GM23248 (cell line): ENCODE results near the gene CLCNKB. TPM values are rescaled to one million over a fixed set of nuclear protein-coding genes. Genes with fewer than 3 reads are reported as not detected.

Experiments
- DNase-seq: peaks from one replicate; pipeline ENCODE4 v3.0.0-alpha.2; 2015
- H2AFZ ChIP-seq: fragments of 200-600 bp; sonication (generic); 2 replicates; pipeline ENCODE4 v1.6.1; 2016; ENCODE audit warnings: antibody characterized with exemption
- H3F3A ChIP-seq: fragments of 200-600 bp; sonication (generic); 2 replicates; pipeline ENCODE4 v1.6.1; 2016; ENCODE audit warnings: mild to moderate bottlenecking, antibody characterized with exemption, mixed run types; ENCODE audit not compliant: insufficient read depth
- H3K27ac ChIP-seq: fragments of 200-600 bp; sonication (generic); 2 replicates; pipeline ENCODE4 v1.5.1; 2016; ENCODE audit warnings: mild to moderate bottlenecking
- H3K27me3 ChIP-seq: fragments of 200-600 bp; sonication (generic); replicated peaks from 2 replicates; pipeline ENCODE4 v1.6.1; 2016; ENCODE audit warnings: mild to moderate bottlenecking; ENCODE audit not compliant: insufficient read depth
- H3K36me3 ChIP-seq: fragments of 200-600 bp; sonication (generic); 2 replicates; pipeline ENCODE4 v1.6.1; 2016; ENCODE audit warnings: low read depth, mild to moderate bottlenecking
- H3K4me1 ChIP-seq: fragments of 200-600 bp; sonication (generic); 2 replicates; pipeline ENCODE4 v1.6.1; 2016; ENCODE audit warnings: mild to moderate bottlenecking; ENCODE audit not compliant: insufficient read depth
- H3K4me2 ChIP-seq: fragments of 200-600 bp; sonication (generic); one replicate; pipeline ENCODE4 v1.6.1; 2016; ENCODE audit warnings: mild to moderate bottlenecking; ENCODE audit not compliant: unreplicated experiment
- H3K4me3 ChIP-seq: fragments of 200-600 bp; sonication (generic); 2 replicates; pipeline ENCODE4 v1.5.1; 2016; ENCODE audit warnings: mild to moderate bottlenecking
- H3K79me2 ChIP-seq: fragments of 200-600 bp; sonication (generic); 2 replicates; pipeline ENCODE4 v1.6.1; 2016; ENCODE audit warnings: mild to moderate bottlenecking; ENCODE audit not compliant: insufficient read depth
- H3K9ac ChIP-seq: fragments of 200-600 bp; sonication (generic); 2 replicates; pipeline ENCODE4 v1.6.1; 2016; ENCODE audit warnings: mild to moderate bottlenecking
- H3K9me2 ChIP-seq: fragments of 200-600 bp; sonication (generic); 2 replicates; pipeline ENCODE4 v1.6.1; 2016; ENCODE audit warnings: mixed run types, mild to moderate bottlenecking, moderate library complexity; ENCODE audit not compliant: insufficient read depth
- H3K9me3 ChIP-seq: fragments of 200-600 bp; sonication (generic); one replicate; pipeline ENCODE4 v1.6.1; 2017; ENCODE audit warnings: low read depth
- H4K20me1 ChIP-seq: fragments of 200-600 bp; sonication (generic); 2 replicates; pipeline ENCODE4 v1.6.0; 2016; ENCODE audit not compliant: insufficient read depth
- EZH2 ChIP-seq: fragments of 200-600 bp; sonication (generic); IDR thresholded peaks from 2 replicates; pipeline ENCODE4 v1.6.1; 2018; ENCODE audit warnings: antibody characterized with exemption, mild to moderate bottlenecking; ENCODE audit not compliant: insufficient read depth, poor library complexity, severe bottlenecking
- EZH2phosphoT487 ChIP-seq: fragments of 200-600 bp; sonication (generic); IDR thresholded peaks from 2 replicates; pipeline ENCODE4 v1.6.1; 2018; ENCODE audit warnings: antibody characterized with exemption, moderate library complexity, mild to moderate bottlenecking, low read depth; ENCODE audit not compliant: insufficient read depth
- WGBS, 2 experiments: methylation state at CpG; one replicate each; pipeline ENCODE4 v1.1.6; 2015 to 2017; ENCODE audit warnings: low lambda C conversion rate in 2 of 2, low coverage in 1 of 2; ENCODE audit errors: missing lambda C conversion rate in 2 of 2; 5-methylcytosine and 5-hydroxymethylcytosine counted together
- in situ Hi-C: fragments of 300-500 bp; cut with MboI; formaldehyde crosslinking; loops from 2 replicates; pipeline ENCODE4 v1.15.0; 2020
- polyA plus RNA-seq: library from polyadenylated mRNA; unstranded; fragments of >200 nt; fragmentation: Nextera tagmentation; extraction: Ambion mirVana; gene quantifications from 2 replicates; pipeline ENCODE4 v1.2.1, GENCODE V29; 2016
- total RNA-seq: library from RNA; depleted of rRNA; stranded (reverse); fragments of >200 nt; shearing (Covaris generic); gene quantifications from 2 replicates; pipeline ENCODE4 v1.2.3, GENCODE V29; 2014

The CLCNKB gene
- total and polyA plus RNA-seq, 2 experiments from 2014 or later: not detected

GRCh38 chr1:16093611-16094010 is 50.0 kb downstream of the CLCNKB start:
- H3K9ac ChIP-seq: no peak overlapping the region
- in situ Hi-C loops: loop anchor here (25.0 kb wide), 1 partner anchor 269 kb away; the partner anchor contains the start of genes FBXO42 and SZRD1
- H3K36me3 ChIP-seq: no peaks in the 10 kb centered on the region
- no peaks in the 10 kb centered on the region for H3K9me2 ChIP-seq
- H3K4me1 ChIP-seq: peaks cover 7% of the 10 kb centered on the region
- H3K79me2 ChIP-seq: no peaks in the 10 kb centered on the region
- 0 out of 2 replicates have a peak, but pooled peaks cover 5% of the 10 kb centered on the region for H3F3A ChIP-seq
- H2AFZ ChIP-seq: no peak overlapping the region
- no peaks in the 10 kb centered on the region for H3K9me3 ChIP-seq
- H3K27ac ChIP-seq: no peak overlapping the region
- no peak for TF ChIP-seq EZH2
- TF ChIP-seq EZH2phosphoT487: no peak
- no peak for DNase-seq
- H4K20me1 ChIP-seq: no peaks in the 10 kb centered on the region
- WGBS, 2 experiments: 72 to 74% methylated on average over 9 of the region's 9 CpGs
- H3K27me3 ChIP-seq: no peaks in the 10 kb centered on the region
- H3K4me3 ChIP-seq: no peak overlapping the region
- no peak overlapping the region for H3K4me2 ChIP-seq

DNA sequence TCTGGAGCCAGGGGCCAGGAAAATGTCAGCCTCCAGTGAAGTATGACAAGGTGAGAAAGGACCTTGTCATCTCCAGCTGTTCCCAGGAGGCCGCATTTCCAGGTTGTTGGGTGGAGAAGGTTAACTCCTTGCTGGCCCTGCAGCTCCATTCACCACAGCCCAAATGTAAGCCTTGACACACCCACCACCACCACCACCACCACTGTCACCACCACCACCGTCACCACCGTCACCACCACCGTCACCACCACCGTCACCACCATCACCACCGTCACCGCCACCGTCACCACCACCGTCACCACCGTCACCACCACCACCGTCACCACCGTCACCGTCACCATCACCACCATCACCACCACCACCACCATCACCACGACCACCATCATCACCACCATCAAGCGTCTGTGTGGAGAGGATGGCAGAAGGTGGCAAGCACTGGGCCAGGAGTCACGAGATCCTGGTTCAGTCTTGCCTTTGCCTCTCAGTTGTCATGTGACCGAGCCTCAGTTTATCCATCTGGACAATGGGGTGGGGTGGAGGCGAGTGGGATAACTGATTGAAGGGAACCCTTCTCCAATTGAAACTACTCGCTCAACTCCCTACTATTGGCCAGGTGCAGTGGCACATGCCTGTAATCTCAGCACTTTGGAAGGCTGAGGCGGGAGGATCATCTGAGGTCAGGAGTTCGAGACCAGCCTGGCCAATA is 51.0 kb downstream of the CLCNKB start:
- Histone ChIP-seq H3K36me3 (no peaks in the 10 kb centered on the region), H3K27ac (no peak overlapping the region), H4K20me1 (no peaks in the 10 kb centered on the region), H3K79me2 (no peaks in the 10 kb centered on the region), H3K9me3 (no peaks in the 10 kb centered on the region), H3K4me2 (no peak overlapping the region), H3K9me2 (no peaks in the 10 kb centered on the region), H3K9ac (no peak overlapping the region), H3K27me3 (no peaks in the 10 kb centered on the region), H3F3A (0 out of 2 replicates have a peak, but pooled peaks cover 5% of the 10 kb centered on the region), H2AFZ (no peak overlapping the region), H3K4me1 (no peaks in the 10 kb centered on the region), H3K4me3 (no peak overlapping the region)
- no peak for DNase-seq
- in situ Hi-C loops: loop anchor here (25.0 kb wide), 1 partner anchor 268 kb away; the partner anchor contains the start of genes FBXO42 and SZRD1
- no peak for TF ChIP-seq EZH2
- TF ChIP-seq EZH2phosphoT487: no peak
- 77 to 94% methylated on average over 18 to 21 of the region's 21 CpGs for WGBS, 2 experiments

- Histone ChIP-seq H3K4me2 (no peak overlapping the region), H3K4me3 (no peak overlapping the region), H3K9ac (no peak overlapping the region), H3K9me2 (no peaks in the 10 kb centered on the region), H3K27ac (no peak overlapping the region), H3F3A (0 out of 2 replicates have a peak, but pooled peaks cover 5% of the 10 kb centered on the region), H2AFZ (no peak overlapping the region), H3K9me3 (no peaks in the 10 kb centered on the region), H3K79me2 (no peaks in the 10 kb centered on the region), H4K20me1 (no peaks in the 10 kb centered on the region), H3K27me3 (no peaks in the 10 kb centered on the region), H3K4me1 (no peaks in the 10 kb centered on the region), H3K36me3 (no peaks in the 10 kb centered on the region)
- TF ChIP-seq EZH2 (no peak), EZH2phosphoT487 (no peak)
- in situ Hi-C loops: loop anchor here (25.0 kb wide), 1 partner anchor 267 kb away; the partner anchor contains the start of genes FBXO42 and SZRD1
- DNase-seq: no peak
- WGBS, 2 experiments: 65 to 70% methylated on average over 9 of the region's 9 CpGs
Measured at GRCh38 chr1:16095447-16095846, 51.9 kb downstream of the CLCNKB start.

GRCh38 chr1:16099412-16099811 is 55.8 kb downstream of the CLCNKB start:
- Histone ChIP-seq H3K27me3 (no peaks in the 10 kb centered on the region), H3K27ac (no peak overlapping the region), H2AFZ (no peak overlapping the region), H4K20me1 (no peaks in the 10 kb centered on the region), H3F3A (no peaks in the 10 kb centered on the region), H3K9me3 (no peaks in the 10 kb centered on the region), H3K4me2 (no peak overlapping the region), H3K36me3 (no peaks in the 10 kb centered on the region), H3K9ac (no peak overlapping the region), H3K79me2 (no peaks in the 10 kb centered on the region), H3K4me3 (no peak overlapping the region), H3K4me1 (no peaks in the 10 kb centered on the region), H3K9me2 (no peaks in the 10 kb centered on the region)
- in situ Hi-C loops: loop anchor here (25.0 kb wide), 1 partner anchor 263 kb away; the partner anchor contains the start of genes FBXO42 and SZRD1
- DNase-seq: no peak
- WGBS, 2 experiments: 61 to 75% methylated on average over 1 of the region's 1 CpG
- TF ChIP-seq EZH2phosphoT487 (no peak), EZH2 (no peak)
